ENCODE data around the gene C1GALT1C1.

The C1GALT1C1 gene

DNA sequence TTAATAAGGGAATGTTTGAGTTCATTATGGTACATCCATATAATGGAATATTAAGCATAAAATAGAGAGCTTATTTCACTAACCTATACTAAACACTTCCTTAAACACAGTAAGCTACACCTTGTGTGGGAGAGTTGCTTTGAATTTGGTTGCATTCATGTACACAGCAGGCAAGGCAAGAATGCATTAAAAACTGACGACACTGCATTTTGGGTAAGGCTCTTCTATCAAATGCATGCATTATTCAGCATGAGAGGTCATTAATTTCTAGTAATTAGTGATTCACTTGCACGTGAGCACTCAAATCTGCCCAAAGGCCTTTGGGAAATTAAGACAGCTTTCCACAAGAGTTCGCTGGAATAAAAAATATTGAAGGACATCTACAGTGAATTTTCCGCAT is 8.8 kb upstream of the C1GALT1C1 start:
- in situ Hi-C loops (cut with HindIII; ENCODE audit: low sequenced_read_pairs), result no loop called here
- no peak for DNase-seq (ENCODE audit: low read depth)
- TF ChIP-seq, protein P1, sequence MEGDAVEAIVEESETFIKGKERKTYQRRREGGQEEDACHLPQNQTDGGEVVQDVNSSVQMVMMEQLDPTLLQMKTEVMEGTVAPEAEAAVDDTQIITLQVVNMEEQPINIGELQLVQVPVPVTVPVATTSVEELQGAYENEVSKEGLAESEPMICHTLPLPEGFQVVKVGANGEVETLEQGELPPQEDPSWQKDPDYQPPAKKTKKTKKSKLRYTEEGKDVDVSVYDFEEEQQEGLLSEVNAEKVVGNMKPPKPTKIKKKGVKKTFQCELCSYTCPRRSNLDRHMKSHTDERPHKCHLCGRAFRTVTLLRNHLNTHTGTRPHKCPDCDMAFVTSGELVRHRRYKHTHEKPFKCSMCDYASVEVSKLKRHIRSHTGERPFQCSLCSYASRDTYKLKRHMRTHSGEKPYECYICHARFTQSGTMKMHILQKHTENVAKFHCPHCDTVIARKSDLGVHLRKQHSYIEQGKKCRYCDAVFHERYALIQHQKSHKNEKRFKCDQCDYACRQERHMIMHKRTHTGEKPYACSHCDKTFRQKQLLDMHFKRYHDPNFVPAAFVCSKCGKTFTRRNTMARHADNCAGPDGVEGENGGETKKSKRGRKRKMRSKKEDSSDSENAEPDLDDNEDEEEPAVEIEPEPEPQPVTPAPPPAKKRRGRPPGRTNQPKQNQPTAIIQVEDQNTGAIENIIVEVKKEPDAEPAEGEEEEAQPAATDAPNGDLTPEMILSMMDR (IDR thresholded peaks at IDR 0.05; ENCODE audit: low read depth, low read length, missing control alignments), result no peak
- no peak overlapping the region for H3K4me3 ChIP-seq (ENCODE audit: low read depth, low read length)

DNA sequence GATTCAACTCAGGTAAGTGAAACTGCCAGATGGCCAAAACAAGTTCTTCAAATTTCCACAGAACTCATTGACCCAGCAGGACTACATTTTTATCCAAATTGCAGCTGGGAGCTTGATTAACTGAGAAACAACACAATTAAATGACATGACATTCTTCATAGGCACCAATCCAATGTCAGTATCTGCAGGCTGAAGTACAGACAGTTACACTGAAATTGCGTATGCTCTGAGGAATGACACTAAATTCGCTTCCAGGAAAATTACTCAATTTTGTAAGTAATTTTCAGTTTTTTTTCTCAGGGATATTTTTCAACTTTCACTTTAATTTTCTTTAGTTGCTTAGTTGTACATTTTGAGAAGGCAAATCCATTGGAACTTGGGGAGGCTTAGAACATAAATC is 4.5 kb downstream of the C1GALT1C1 start:
- in situ Hi-C loops (cut with HindIII; ENCODE audit: low sequenced_read_pairs), result no loop called here
- no peak overlapping the region for H3K4me3 ChIP-seq (ENCODE audit: low read depth, low read length)
- TF ChIP-seq, protein P1 (IDR thresholded peaks at IDR 0.05; ENCODE audit: low read depth, low read length, missing control alignments), result no peak
- DNase-seq (ENCODE audit: low read depth), result no peak

DNA sequence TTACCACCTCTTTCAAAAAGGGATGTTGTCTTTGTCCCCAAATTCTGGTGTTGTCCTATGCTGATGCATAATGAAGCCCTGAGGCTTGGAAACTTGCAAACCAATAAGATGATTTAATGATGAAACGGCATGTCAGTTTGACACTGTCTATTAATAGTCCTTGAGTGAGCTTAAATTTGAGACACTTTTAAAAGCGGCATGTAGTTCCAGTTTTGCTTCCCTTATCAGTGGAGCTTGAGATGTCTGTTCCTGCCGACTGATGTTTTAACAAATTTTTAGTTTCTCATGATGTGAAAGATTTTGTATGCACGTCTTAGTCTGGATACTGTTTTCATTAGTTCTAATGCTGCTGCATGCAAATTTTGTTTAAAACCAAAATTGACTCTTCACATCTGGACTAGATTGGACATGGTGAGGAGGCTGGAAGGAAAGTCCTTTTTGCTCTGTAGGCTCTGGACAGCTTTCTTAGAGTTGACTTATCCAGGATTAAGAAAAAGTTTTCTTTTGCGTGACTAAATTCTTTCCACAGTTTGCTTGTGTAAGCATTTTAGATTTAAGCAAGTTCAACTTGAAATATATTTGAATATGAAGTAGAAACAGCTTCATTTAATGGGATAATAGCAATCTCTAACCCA is 11.7 kb downstream of the C1GALT1C1 start:
- TF ChIP-seq, protein P1 (IDR thresholded peaks at IDR 0.05; ENCODE audit: low read depth, low read length, missing control alignments), result no peak
- H3K4me3 ChIP-seq (ENCODE audit: low read depth, low read length), result no peak overlapping the region
- no peak for DNase-seq (ENCODE audit: low read depth)
- in situ Hi-C loops (cut with HindIII; ENCODE audit: low sequenced_read_pairs), result no loop called here

GRCh38 chrX:120614816-120615215 is 15.0 kb downstream of the C1GALT1C1 start:
- H3K4me3 ChIP-seq (ENCODE audit: low read depth, low read length), result no peak overlapping the region
- DNase-seq (ENCODE audit: low read depth), result no peak
- in situ Hi-C loops (cut with HindIII; ENCODE audit: low sequenced_read_pairs), result no loop called here
- TF ChIP-seq, protein P1 (IDR thresholded peaks at IDR 0.05; ENCODE audit: low read depth, low read length, missing control alignments), result no peak

- in situ Hi-C loops (cut with HindIII; ENCODE audit: low sequenced_read_pairs), result no loop called here
- no peak for DNase-seq (ENCODE audit: low read depth)
- H3K4me3 ChIP-seq (ENCODE audit: low read depth, low read length), result no peak overlapping the region
- TF ChIP-seq, protein P1 (IDR thresholded peaks at IDR 0.05; ENCODE audit: low read depth, low read length, missing control alignments), result no peak
These were observed 17.8 kb downstream of the C1GALT1C1 start for GRCh38 chrX:120612086-120612485.

- TF ChIP-seq, protein P1 (IDR thresholded peaks at IDR 0.05; ENCODE audit: low read depth, low read length, missing control alignments), result no peak
- in situ Hi-C loops (cut with HindIII; ENCODE audit: low sequenced_read_pairs), result no loop called here
- peak overlapping the region; percentile 59 for H3K4me3 ChIP-seq (ENCODE audit: low read depth, low read length)
- no peak for DNase-seq (ENCODE audit: low read depth)
These were observed 25.5 kb downstream of the C1GALT1C1 start for GRCh38 chrX:120604361-120604782.
